ENCODE results near the gene NAA25.
A peak's percentile ranks its signal among the peaks of the same experiment; 100 is the strongest.
"Not testable (repeated sequence)": the region's sequence is repeated elsewhere in the genome, so short reads cannot be mapped to it uniquely, and the experiment has no call there.

The NAA25 gene

GRCh38 chr12:112115259-112116045 lies 6.9 kb upstream of the NAA25 start:
- DNase-seq, result no peak

- DNase-seq, result no peak
Measured at GRCh38 chr12:112112409-112113133, 4.0 kb upstream of the NAA25 start.

- no peak for DNase-seq
Measured at GRCh38 chr12:112111931-112112330, 3.3 kb upstream of the NAA25 start.

- not testable (repeated sequence) for DNase-seq
Measured at GRCh38 chr12:112110787-112111662, 2.4 kb upstream of the NAA25 start.

GRCh38 chr12:112107306-112108201 lies 1.0 kb downstream of the NAA25 start:
- DNase-seq, result peak; percentile 10

- no peak for DNase-seq
Measured at GRCh38 chr12:112105891-112106290, 2.7 kb downstream of the NAA25 start.

- DNase-seq, result no peak
Measured at GRCh38 chr12:112103758-112104503, 4.7 kb downstream of the NAA25 start.

GRCh38 chr12:112102746-112103145 lies 5.8 kb downstream of the NAA25 start:
- DNase-seq, result not testable (repeated sequence)

- DNase-seq, result no peak
Measured at GRCh38 chr12:112102127-112102526, 6.5 kb downstream of the NAA25 start.

- DNase-seq, result not testable (repeated sequence)
Measured at GRCh38 chr12:112100500-112100899, 8.1 kb downstream of the NAA25 start.

- DNase-seq, result no peak
Measured at GRCh38 chr12:112097641-112098040, 10.9 kb downstream of the NAA25 start.

- no peak for DNase-seq
Measured at GRCh38 chr12:112096667-112097066, 11.9 kb downstream of the NAA25 start.

- no peak for DNase-seq
Measured at GRCh38 chr12:112096070-112096469, 12.5 kb downstream of the NAA25 start.

- no peak for DNase-seq
Measured at GRCh38 chr12:112091563-112091962, 17.0 kb downstream of the NAA25 start.

GRCh38 chr12:112087851-112088250 lies 20.7 kb downstream of the NAA25 start:
- no peak for DNase-seq

GRCh38 chr12:112087055-112087850 lies 21.3 kb downstream of the NAA25 start:
- no peak for DNase-seq

- DNase-seq, result no peak
Measured at GRCh38 chr12:112066566-112066965, 42.0 kb downstream of the NAA25 start.

- DNase-seq, result no peak
Measured at GRCh38 chr12:112063273-112063672, 45.3 kb downstream of the NAA25 start.

- no peak for DNase-seq
Measured at GRCh38 chr12:112061137-112061536, 47.4 kb downstream of the NAA25 start.

GRCh38 chr12:112049351-112049750 lies 59.2 kb downstream of the NAA25 start:
- DNase-seq, result no peak

- no peak for DNase-seq
Measured at GRCh38 chr12:112046003-112046402, 62.6 kb downstream of the NAA25 start.

Measured in NCI-H1694 treated with DMSO at 0.1 percent for 48 hours (cell line).